Breast epithelium (tissue), 4 donors: Measurements from ENCODE around the gene IGF1. TPM values are rescaled to one million over a fixed set of nuclear protein-coding genes. Genes with fewer than 3 reads are reported as not detected.

ENCODE experiments used
- DNase-seq, 2 donors: peaks; one replicate each; pipeline ENCODE4 v3.0.0-alpha.2; 2019; ENCODE audit warnings: low spot score in 2 of 2
- H3K27ac ChIP-seq, 2 donors: fragments of 200-600 bp; sonication (generic) in 1 of 2; one replicate each; pipeline ENCODE4 v1.5.1; 2016 to 2019; ENCODE audit warnings: mild to moderate bottlenecking in 1 of 2
- H3K27me3 ChIP-seq, 2 donors: fragments of 200-600 bp; sonication (generic) in 1 of 2; one replicate each; pipeline versions ENCODE4 v1.5.1 to v1.6.0; 2017 to 2019; ENCODE audit warnings: control low read depth in 1 of 2, mild to moderate bottlenecking in 1 of 2
- H3K36me3 ChIP-seq: fragments of 200-600 bp; one replicate; pipeline ENCODE4 v1.5.1; 2019
- H3K4me1 ChIP-seq, 2 donors: fragments of 200-600 bp; sonication (generic); one replicate each; pipeline ENCODE4 v1.5.1; 2016 to 2019; ENCODE audit warnings: control low read depth in 1 of 2
- H3K4me3 ChIP-seq, 3 donors: fragments of 200-600 bp; sonication (generic); 1 replicate in 2 of 3; 2 replicates in 1 of 3; pipeline ENCODE4 v1.5.1; 2016 to 2019; ENCODE audit warnings: mild to moderate bottlenecking in 3 of 3, moderate library complexity in 2 of 3
- H3K9me3 ChIP-seq, 2 donors: fragments of 200-600 bp; sonication (generic) in 1 of 2; one replicate each; pipeline ENCODE4 v1.5.1; 2016 to 2019; ENCODE audit warnings: control low read depth in 1 of 2
- CTCF ChIP-seq, 3 donors: fragments of 450-650 bp; IDR thresholded peaks; one replicate each; pipeline ENCODE4 v1.5.1; 2016 to 2017; ENCODE audit warnings: antibody characterized with exemption in 3 of 3, mild to moderate bottlenecking in 3 of 3, moderate library complexity in 3 of 3
- POLR2A ChIP-seq: fragments of 450-650 bp; IDR thresholded peaks from one replicate; pipeline ENCODE4 v1.6.1; 2016; ENCODE audit warnings: antibody characterized with exemption, mild to moderate bottlenecking, moderate library complexity
- POLR2AphosphoS5 ChIP-seq, 3 donors: sonication (generic); formaldehyde crosslinking; IDR thresholded peaks; one replicate each; pipeline ENCODE4 v1.6.1; 2017; ENCODE audit warnings: antibody characterized with exemption in 3 of 3
- intact Hi-C: fragments of 100-400 bp; cut with DNase I; formaldehyde crosslinking; loops from one replicate; pipeline ENCODE4 v1.15.1; 2023; ENCODE audit warnings: low total_unique reads
- total RNA-seq, 3 donors: library from RNA; depleted of rRNA; stranded (reverse); fragments of >200 nt; gene quantifications; one replicate each; pipeline ENCODE4 v1.1.0, GENCODE V29; 2016

IGF1 gene
- total RNA-seq, 3 donors from 2014 or later: 56.6 to 108 (median 101) TPM

GRCh38 chr12:102462386-102462785 is 18.0 kb downstream of the IGF1 start:
- no peaks in the 10 kb centered on the region for H3K4me1 ChIP-seq
- intact Hi-C loops: no loop called here
- peak overlapping the region in 1 of 2 donors; percentile 33 for H3K27ac ChIP-seq
- no peak overlapping the region for H3K4me3 ChIP-seq
- TF ChIP-seq CTCF (IDR thresholded peaks at IDR 0.05) (no peak), POLR2A (no peak), POLR2AphosphoS5 (IDR thresholded peaks at IDR 0.05) (no peak)
- no peaks in the 10 kb centered on the region for H3K36me3 ChIP-seq
- DNase-seq: no peak
- no peaks in the 10 kb centered on the region for H3K27me3 ChIP-seq
- no peaks in the 10 kb centered on the region for H3K9me3 ChIP-seq

- intact Hi-C loops: no loop called here
- Histone ChIP-seq H3K4me3 (no peak overlapping the region), H3K36me3 (no peaks in the 10 kb centered on the region), H3K27ac (peak overlapping the region in 1 of 2 donors; percentile 3), H3K4me1 (no peaks in the 10 kb centered on the region), H3K9me3 (no peaks in the 10 kb centered on the region), H3K27me3 (no peaks in the 10 kb centered on the region)
- DNase-seq: no peak
- TF ChIP-seq POLR2AphosphoS5 (IDR thresholded peaks at IDR 0.05): no peak
- TF ChIP-seq CTCF (IDR thresholded peaks at IDR 0.05): no peak
- TF ChIP-seq POLR2A: no peak
Observed at GRCh38 chr12:102461501-102461900, 18.9 kb downstream of the IGF1 start.

GRCh38 chr12:102459314-102459713 is 21.0 kb downstream of the IGF1 start:
- no peaks in the 10 kb centered on the region for H3K4me1 ChIP-seq
- H3K27ac ChIP-seq: peak overlapping the region in 1 of 2 donors; percentile 30
- intact Hi-C loops: no loop called here
- no peaks in the 10 kb centered on the region for H3K9me3 ChIP-seq
- no peak for DNase-seq
- no peaks in the 10 kb centered on the region for H3K27me3 ChIP-seq
- H3K36me3 ChIP-seq: no peaks in the 10 kb centered on the region
- TF ChIP-seq POLR2A: no peak
- TF ChIP-seq POLR2AphosphoS5 (IDR thresholded peaks at IDR 0.05): no peak
- TF ChIP-seq CTCF (IDR thresholded peaks at IDR 0.05): no peak
- no peak overlapping the region for H3K4me3 ChIP-seq

GRCh38 chr12:102454808-102455760 is 25.3 kb downstream of the IGF1 start:
- Histone ChIP-seq H3K27me3 (no peaks in the 10 kb centered on the region), H3K36me3 (no peaks in the 10 kb centered on the region), H3K9me3 (no peaks in the 10 kb centered on the region), H3K4me1 (no peaks in the 10 kb centered on the region), H3K27ac (peak overlapping the region in 1 of 2 donors; percentile 74), H3K4me3 (no peak overlapping the region)
- DNase-seq: no peak
- TF ChIP-seq POLR2A (no peak), POLR2AphosphoS5 (IDR thresholded peaks at IDR 0.05) (peak in 1 of 3 donors; percentile 73)
- intact Hi-C loops: no loop called here

GRCh38 chr12:102454330-102454729 is 26.0 kb downstream of the IGF1 start:
- intact Hi-C loops: no loop called here
- H3K27ac ChIP-seq: peak overlapping the region in 1 of 2 donors; percentile 74

More at GRCh38 chr12:102454330-102454729, 26.0 kb downstream of the IGF1 start:
- Histone ChIP-seq H3K36me3 (no peaks in the 10 kb centered on the region), H3K4me1 (no peaks in the 10 kb centered on the region), H3K27me3 (no peaks in the 10 kb centered on the region), H3K4me3 (no peak overlapping the region), H3K9me3 (no peaks in the 10 kb centered on the region)
- no peak for DNase-seq
- no peak for TF ChIP-seq POLR2AphosphoS5 (IDR thresholded peaks at IDR 0.05)
- no peak for TF ChIP-seq POLR2A
- no peak for TF ChIP-seq CTCF (IDR thresholded peaks at IDR 0.05)
